HG02973 (cell line): ENCODE data around the gene AGMO.

ENCODE experiments used
- ATAC-seq: cut with Tn5 transposase; IDR thresholded peaks from one replicate; pipeline ENCODE4 v1.9.1; 2021; ENCODE audit warnings: moderate library complexity; ENCODE audit not compliant: unreplicated experiment

The AGMO gene

GRCh38 chr7:15159261-15159660 lies 402.6 kb downstream of the AGMO start:
- no peak for ATAC-seq

DNA sequence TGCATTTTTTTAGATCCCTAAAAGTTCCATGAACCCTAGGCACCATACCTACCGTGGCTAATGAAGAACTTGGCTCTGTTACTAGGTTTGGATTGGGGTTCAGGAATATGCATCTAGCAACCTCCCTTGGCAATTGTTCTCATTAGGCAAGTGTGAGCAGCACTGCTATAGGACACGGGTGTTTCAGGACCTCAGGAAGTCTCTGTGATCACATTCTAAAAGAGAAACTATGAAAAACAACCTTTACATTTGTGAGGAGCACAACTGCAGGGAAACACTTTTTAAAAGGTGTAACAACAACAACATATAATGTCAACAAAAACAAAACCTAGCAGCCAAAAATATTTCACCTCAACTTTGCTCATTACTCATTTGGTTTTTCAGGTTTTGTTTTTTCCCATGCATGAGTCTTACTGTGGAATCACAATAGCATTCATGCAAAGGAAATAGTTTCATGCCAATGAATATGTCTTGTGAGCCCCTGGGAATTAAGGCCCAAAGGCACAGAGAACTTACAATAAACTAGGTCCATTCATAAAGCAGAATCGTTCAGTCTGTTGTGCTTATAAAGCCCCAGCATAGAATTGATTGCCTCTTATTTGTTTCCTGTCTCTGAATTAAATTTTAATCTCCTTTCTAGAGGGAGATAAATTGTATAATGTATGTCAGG lies 403.5 kb downstream of the AGMO start:
- no peak for ATAC-seq
